ACC112 (cell line): ENCODE data around the gene AIDA.
A peak's percentile ranks its signal among the peaks of the same experiment; 100 is the strongest.
"Not testable (repeated sequence)": the region's sequence is repeated elsewhere in the genome, so short reads cannot be mapped to it uniquely, and the experiment has no call there.

Experiments
- H2AFZ ChIP-seq: fragments of 200-600 bp; sonication (generic); one replicate; pipeline ENCODE4 v1.6.0; 2017; ENCODE audit warnings: antibody characterized with exemption, low read length; ENCODE audit not compliant: unreplicated experiment
- H3K27ac ChIP-seq: fragments of 200-600 bp; sonication (generic); 2 replicates; pipeline ENCODE4 v1.5.1; 2014; ENCODE audit warnings: low read depth, mild to moderate bottlenecking, antibody characterized with exemption, low read length, moderate library complexity
- H3K27me3 ChIP-seq: fragments of 200-600 bp; sonication (generic); 2 replicates; pipeline ENCODE4 v1.6.1; 2014; ENCODE audit warnings: mild to moderate bottlenecking, antibody characterized with exemption, low read length, moderate library complexity, mixed read lengths; ENCODE audit not compliant: insufficient read depth
- H3K36me3 ChIP-seq: fragments of 200-600 bp; sonication (generic); 2 replicates; pipeline ENCODE4 v1.6.1; 2016; ENCODE audit warnings: mild to moderate bottlenecking, antibody characterized with exemption, low read length, moderate library complexity, mixed read lengths; ENCODE audit not compliant: insufficient read depth
- H3K4me1 ChIP-seq: fragments of 200-600 bp; sonication (generic); one replicate; pipeline ENCODE4 v1.6.1; 2016; ENCODE audit warnings: low read length, mixed read lengths; ENCODE audit not compliant: insufficient read depth, unreplicated experiment, control insufficient read depth
- H3K4me3 ChIP-seq: fragments of 200-600 bp; sonication (generic); 2 replicates; pipeline ENCODE4 v1.5.1; 2014; ENCODE audit warnings: mild to moderate bottlenecking, low read depth, low read length
- H3K79me2 ChIP-seq: fragments of 200-600 bp; sonication (generic); one replicate; pipeline ENCODE4 v1.6.0; 2016; ENCODE audit warnings: low read length; ENCODE audit not compliant: control insufficient read depth, unreplicated experiment, insufficient read depth

AIDA gene, protein sequence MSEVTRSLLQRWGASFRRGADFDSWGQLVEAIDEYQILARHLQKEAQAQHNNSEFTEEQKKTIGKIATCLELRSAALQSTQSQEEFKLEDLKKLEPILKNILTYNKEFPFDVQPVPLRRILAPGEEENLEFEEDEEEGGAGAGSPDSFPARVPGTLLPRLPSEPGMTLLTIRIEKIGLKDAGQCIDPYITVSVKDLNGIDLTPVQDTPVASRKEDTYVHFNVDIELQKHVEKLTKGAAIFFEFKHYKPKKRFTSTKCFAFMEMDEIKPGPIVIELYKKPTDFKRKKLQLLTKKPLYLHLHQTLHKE

DNA sequence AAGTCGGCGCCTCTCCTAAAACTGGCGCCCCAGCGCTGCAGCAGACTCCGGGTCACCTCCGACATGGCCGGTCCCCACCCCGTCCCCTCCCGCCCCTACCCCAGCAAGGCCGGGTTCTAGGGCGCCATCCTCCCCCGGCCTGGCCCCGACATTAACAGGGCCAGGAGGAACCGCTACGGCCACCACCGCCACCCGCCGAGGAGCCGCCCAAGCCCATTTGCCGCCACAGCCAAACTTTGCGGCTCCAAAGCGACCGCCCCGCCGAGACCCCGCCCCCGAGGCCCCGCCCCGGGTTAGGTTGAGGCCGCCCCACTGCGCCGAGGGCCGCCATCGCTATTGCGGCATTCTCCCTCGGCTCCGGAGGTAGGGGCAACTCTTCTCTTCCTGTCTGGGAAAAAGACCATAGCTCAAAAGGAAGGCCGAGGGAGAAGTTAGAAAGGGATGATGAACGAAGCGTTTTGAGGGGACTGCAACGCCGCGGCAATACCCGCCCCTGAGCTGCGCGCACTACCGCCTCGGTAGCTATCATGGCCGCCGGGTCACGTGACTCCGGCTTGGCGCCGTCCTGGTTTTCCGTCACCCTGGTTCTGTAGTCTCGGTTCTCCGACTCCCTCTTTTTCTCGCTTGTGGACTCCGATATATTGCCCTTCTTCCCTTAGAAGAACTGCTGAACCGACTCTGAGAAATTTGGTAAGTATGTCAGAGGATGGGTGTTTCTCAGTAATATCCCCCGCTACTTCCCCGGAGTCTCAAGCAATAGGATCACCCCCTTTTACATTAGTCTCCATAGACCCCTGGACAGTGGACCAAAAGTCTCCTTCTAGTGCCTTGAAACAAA lies at the start of gene AIDA, which contains the start of gene BROX:
AIDA (minus strand) TSS at position 239 of the 838 bp plus-strand sequence; CDS start at position 65, 174 bp downstream.
BROX (plus strand) TSS at position 312 of the 838 bp plus-strand sequence. CDS start 3,136 bp downstream, outside the sequence.
- Histone ChIP-seq H3K4me3 (peak within 1 kb of the TSS; percentile 89), H3K27ac (peak within 1 kb of the TSS; percentile 95), H3K79me2 (peaks cover 67% of the 10 kb centered on the region), H2AFZ (peak within 1 kb of the TSS; percentile 98), H3K4me1 (peaks cover 12% of the 10 kb centered on the region), H3K36me3 (peaks cover 12% of the 10 kb centered on the region), H3K27me3 (no peaks in the 10 kb centered on the region)

DNA sequence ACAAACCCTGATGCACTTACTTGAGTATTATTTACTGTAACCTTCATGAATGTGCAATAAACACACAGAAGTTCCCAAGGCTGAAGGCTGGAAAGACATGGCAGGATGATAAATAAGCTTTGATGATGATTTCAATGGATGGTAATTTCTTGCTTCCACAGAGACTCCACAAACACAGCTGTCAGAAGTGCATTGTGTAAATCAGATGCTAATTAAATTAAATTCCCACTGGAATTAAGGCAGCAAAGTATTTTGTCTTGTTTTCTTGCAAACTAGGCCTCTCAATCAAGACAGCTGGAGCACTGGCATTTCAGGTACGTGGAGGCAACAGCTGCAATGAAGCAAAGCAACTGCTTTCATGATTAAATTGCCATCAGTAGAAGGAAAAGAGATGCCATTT lies 48.8 kb upstream of the AIDA start:
- no peak overlapping the region for H2AFZ ChIP-seq
- H3K4me3 ChIP-seq: no peak overlapping the region
- H3K27ac ChIP-seq: no peak overlapping the region
- H3K36me3 ChIP-seq: no peaks in the 10 kb centered on the region
- no peaks in the 10 kb centered on the region for H3K4me1 ChIP-seq
- H3K79me2 ChIP-seq: no peaks in the 10 kb centered on the region
- H3K27me3 ChIP-seq: no peaks in the 10 kb centered on the region

DNA sequence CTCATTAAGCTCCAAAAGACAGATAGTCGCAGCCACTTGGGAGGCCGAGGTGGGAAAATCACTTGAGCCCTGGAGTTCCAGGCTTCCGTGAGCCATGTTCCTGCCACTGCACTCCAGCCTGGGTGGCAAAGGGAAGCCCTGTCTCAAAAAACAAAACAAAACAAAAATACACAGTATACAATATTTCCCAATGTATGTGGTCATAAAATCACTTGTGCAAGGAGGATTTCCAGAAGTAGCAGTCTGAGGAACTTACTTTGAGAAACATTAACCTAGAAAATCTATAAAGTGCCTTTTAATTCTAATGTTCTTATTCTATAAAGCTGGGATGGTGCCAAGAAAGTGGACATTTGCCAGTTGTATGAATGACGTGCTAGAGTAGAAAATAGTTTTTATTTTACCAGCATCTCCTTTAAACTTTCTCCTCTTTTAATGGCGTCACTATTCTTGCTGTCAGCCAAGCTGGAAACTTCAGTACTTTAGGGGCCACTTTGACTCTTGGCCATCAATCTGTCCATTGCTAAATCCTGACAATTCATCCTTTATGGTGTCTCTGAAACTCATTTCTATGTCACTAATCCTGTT lies 47.3 kb upstream of the AIDA start:
- H3K27ac ChIP-seq: no peak overlapping the region
- no peaks in the 10 kb centered on the region for H3K27me3 ChIP-seq
- no peaks in the 10 kb centered on the region for H3K79me2 ChIP-seq
- H3K4me1 ChIP-seq: peaks cover 10% of the 10 kb centered on the region
- H2AFZ ChIP-seq: no peak overlapping the region
- no peaks in the 10 kb centered on the region for H3K36me3 ChIP-seq
- H3K4me3 ChIP-seq: no peak overlapping the region

DNA sequence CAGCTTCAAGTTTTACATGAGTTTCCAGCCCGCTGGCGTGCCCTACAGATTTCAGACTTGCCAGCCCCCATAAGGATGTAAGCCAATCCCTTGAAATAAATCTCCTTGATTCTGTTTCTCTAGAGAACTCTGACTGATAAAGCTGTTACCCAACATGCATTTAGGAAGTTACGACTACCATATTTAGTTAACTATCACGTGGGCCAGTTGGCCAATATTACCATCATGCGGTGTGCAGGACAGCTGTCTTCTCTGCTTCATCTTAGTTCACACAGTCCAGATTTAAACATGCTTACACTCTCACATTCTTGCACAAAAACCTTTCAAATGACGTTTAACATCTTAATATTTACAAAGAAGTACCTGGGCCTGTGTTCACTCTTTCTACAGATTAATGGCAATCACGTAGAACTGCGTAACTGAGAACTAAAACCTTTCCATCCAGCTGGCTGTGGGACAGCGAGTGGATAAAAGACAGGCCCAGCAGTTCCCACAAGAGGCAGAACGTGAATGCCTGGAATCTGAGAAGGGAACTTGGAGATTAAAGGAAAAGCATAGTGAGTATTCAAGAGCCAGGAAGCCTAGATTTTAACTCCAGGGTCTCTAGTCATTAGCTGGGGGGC lies 45.5 kb upstream of the AIDA start:
- no peak overlapping the region for H3K4me3 ChIP-seq
- H3K79me2 ChIP-seq: no peaks in the 10 kb centered on the region
- no peaks in the 10 kb centered on the region for H3K27me3 ChIP-seq
- H3K4me1 ChIP-seq: peaks cover 10% of the 10 kb centered on the region
- H3K36me3 ChIP-seq: no peaks in the 10 kb centered on the region
- no peak overlapping the region for H3K27ac ChIP-seq
- no peak overlapping the region for H2AFZ ChIP-seq

DNA sequence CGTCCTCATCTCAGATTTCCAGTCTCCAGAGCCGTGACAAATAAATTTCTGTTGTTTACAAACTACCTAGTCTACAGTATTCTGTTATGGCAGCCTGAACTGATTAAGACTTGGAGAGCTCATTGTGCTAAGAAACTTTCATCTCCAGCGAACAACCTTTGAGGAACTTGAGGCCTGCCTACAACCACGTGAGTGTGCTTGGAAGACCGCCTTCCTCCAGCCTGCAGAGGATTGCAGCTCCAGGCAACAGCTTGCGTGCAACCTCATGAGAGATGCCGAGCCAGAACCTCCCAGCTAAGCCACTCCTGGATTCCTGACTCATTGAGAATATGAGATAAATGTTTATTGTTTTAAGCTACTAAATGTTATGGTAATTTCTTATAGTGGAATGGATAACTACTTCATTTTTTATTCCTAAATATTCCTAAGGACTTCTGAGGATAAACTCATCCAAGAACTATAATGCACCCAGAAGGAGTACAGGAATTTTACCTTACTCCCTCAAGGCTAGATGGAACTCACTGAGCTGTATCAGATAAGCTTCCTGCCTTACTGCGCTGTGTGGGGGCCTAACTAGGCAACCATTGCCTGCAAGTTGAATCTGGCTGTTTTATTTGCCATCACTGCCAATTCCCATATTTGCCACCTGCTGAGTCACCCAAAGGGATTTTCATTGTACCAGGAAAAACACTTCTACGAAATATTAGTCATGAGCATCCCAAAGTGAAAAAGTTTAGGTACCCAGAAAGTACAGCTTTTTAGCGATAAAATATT lies 42.3 kb upstream of the AIDA start:
- Histone ChIP-seq H3K36me3 (no peaks in the 10 kb centered on the region), H3K27ac (peak overlapping the region; percentile 93), H2AFZ (peak overlapping the region; percentile 53)

DNA sequence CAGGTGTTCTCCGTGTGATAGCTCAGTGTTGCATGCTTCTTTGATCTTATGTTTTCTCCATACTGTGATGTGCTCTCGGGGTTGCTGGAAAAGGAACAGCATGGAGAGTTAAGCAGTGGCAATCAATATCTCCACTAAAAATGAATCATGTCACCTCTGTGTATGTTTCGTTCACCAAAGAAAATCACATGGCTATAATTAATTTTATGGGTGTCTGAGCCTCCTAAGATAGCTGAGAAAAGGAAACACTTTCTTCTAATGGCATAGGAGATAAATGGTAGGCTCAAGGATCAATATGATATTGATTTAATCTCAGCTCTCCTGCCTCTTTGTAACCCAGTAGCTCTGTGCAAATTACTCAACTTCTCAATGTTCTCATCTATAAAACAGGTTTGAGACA lies 39.0 kb upstream of the AIDA start:
- Histone ChIP-seq H2AFZ (no peak overlapping the region), H3K4me1 (peaks cover 10% of the 10 kb centered on the region), H3K27me3 (no peaks in the 10 kb centered on the region), H3K27ac (no peak overlapping the region), H3K4me3 (no peak overlapping the region), H3K79me2 (no peaks in the 10 kb centered on the region), H3K36me3 (no peaks in the 10 kb centered on the region)

More for the DNA sequence above, 42.3 kb upstream of the AIDA start:
- H3K27me3 ChIP-seq: no peaks in the 10 kb centered on the region
- peaks cover 10% of the 10 kb centered on the region for H3K4me1 ChIP-seq
- H3K79me2 ChIP-seq: no peaks in the 10 kb centered on the region
- H3K4me3 ChIP-seq: no peak overlapping the region

DNA sequence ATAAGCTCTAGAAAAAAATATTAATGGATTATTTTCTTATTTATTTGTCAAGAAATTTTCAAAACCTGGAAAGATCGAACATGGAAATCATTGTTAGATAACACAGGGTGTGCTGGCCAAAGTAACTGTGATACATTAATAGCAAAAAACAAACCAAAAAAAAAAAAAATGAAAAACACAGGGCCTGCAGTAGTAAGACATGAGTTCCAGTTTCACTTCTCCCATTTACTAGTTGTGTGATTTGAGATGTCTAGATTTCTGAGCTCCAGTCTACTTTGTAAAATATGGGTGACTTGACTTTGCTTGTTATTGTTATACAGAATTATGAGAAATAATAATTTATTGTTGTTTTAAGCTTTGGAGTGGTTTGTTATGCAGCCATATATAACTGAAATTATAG lies 38.4 kb upstream of the AIDA start:
- Histone ChIP-seq H3K79me2 (no peaks in the 10 kb centered on the region), H2AFZ (no peak overlapping the region), H3K4me1 (peaks cover 10% of the 10 kb centered on the region), H3K4me3 (no peak overlapping the region), H3K27me3 (no peaks in the 10 kb centered on the region), H3K27ac (no peak overlapping the region), H3K36me3 (no peaks in the 10 kb centered on the region)

DNA sequence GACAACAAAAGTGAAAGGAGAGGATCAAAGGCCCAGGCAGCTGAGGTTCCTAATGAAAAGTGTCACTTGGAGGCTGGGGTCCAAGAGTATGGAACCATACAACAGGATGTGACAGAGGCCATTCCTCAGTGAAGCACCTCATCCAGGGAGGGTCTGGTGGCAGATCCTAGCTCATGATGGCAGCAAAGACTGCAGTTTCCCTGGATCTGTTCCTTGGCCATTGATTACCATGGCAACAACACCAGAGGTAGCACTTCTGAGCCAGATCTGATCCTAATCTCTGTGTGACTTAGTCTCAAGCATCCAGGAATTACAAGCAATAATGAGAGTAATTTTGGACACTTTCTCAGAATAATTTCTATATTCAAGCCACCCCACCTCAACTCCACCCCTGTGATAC lies 37.6 kb upstream of the AIDA start:
- no peak overlapping the region for H2AFZ ChIP-seq
- H3K36me3 ChIP-seq: no peaks in the 10 kb centered on the region
- no peak overlapping the region for H3K27ac ChIP-seq
- no peak overlapping the region for H3K4me3 ChIP-seq
- peaks cover 4% of the 10 kb centered on the region for H3K4me1 ChIP-seq
- H3K79me2 ChIP-seq: no peaks in the 10 kb centered on the region
- no peaks in the 10 kb centered on the region for H3K27me3 ChIP-seq

DNA sequence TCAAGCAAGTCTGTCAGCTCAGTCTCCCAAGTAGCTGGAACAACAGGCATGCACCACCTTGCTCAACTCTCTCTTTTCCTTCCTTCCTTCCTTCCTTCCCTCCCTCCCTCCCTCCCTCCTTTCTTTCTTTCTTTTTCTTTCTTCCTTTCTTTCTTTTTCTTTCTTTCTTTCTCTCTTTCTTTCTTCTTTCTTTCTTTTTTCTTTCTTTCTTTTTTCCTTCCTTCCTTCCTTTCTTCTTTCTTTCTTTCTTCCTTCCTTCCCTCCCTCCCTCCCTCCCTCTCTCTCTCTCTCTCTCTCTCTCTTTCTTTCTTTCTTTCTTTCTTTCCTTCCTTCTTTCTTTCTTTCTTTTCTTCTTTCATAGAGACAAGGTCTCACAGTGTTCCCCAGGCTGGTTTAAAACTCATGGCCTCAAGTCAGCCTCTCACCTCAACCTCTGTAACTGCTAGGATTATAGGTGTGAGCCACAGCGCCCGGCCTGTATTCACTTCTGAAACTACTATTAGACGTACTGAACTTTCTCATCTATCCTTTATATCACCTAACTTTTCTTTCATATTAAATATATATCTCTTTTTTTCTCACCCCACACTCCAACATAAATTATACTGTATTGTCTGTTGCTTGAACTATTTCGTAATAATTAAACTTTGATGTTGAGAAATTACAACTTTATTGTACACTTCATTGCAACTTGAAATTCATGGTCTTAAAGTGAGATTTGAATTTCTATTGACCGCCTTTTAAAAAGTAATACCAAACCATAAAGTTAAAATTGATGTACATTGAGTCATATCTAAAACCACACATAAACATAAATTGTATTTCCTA lies 29.6 kb upstream of the AIDA start:
- not testable (repeated sequence) for H3K4me3 ChIP-seq, H3K27me3 ChIP-seq, H3K27ac ChIP-seq, H3K36me3 ChIP-seq, H3K4me1 ChIP-seq, H3K79me2 ChIP-seq, H2AFZ ChIP-seq
